ENCODE data around the gene CETN3.

- no peak for TF ChIP-seq CTCF (conservative IDR thresholded peaks at IDR 0.05; ENCODE audit: low read depth, low read length)
- TF ChIP-seq EZH2 (IDR thresholded peaks at IDR 0.05; ENCODE audit: low read length, unreplicated experiment), result no peak
- no peak for TF ChIP-seq EZH2phosphoT487 (IDR thresholded peaks at IDR 0.05; ENCODE audit: borderline replicate concordance, low read length)
Measured at GRCh38 chr5:90437663-90438062, 28.1 kb upstream of the CETN3 start.

All from PC-3 (cell line).